B cell (primary cell): Measurements from ENCODE around the gene CLCA1.

ENCODE experiments used
- EZH2 ChIP-seq: IDR thresholded peaks from 2 replicates; pipeline ENCODE4 v1.6.1; 2012; ENCODE audit warnings: borderline replicate concordance, low read depth, mild to moderate bottlenecking, moderate library complexity, low read length; ENCODE audit not compliant: insufficient read depth, poor library complexity, severe bottlenecking
- TF ChIP-seq, protein P1 (sequence below): fragments of 200-600 bp; IDR thresholded peaks from one replicate; pipeline ENCODE4 v1.8.0; 2022; ENCODE audit warnings: antibody characterized with exemption, mild to moderate bottlenecking

GRCh38 chr1:86421601-86422280 is 47.0 kb upstream of the CLCA1 start:
- TF ChIP-seq EZH2: no peak
- TF ChIP-seq, protein P1, sequence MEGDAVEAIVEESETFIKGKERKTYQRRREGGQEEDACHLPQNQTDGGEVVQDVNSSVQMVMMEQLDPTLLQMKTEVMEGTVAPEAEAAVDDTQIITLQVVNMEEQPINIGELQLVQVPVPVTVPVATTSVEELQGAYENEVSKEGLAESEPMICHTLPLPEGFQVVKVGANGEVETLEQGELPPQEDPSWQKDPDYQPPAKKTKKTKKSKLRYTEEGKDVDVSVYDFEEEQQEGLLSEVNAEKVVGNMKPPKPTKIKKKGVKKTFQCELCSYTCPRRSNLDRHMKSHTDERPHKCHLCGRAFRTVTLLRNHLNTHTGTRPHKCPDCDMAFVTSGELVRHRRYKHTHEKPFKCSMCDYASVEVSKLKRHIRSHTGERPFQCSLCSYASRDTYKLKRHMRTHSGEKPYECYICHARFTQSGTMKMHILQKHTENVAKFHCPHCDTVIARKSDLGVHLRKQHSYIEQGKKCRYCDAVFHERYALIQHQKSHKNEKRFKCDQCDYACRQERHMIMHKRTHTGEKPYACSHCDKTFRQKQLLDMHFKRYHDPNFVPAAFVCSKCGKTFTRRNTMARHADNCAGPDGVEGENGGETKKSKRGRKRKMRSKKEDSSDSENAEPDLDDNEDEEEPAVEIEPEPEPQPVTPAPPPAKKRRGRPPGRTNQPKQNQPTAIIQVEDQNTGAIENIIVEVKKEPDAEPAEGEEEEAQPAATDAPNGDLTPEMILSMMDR: no peak
